Iris pigment epithelial cell (primary cell): ENCODE data around the gene LRRC10.
A peak's percentile ranks its signal among the peaks of the same experiment; 100 is the strongest.

Experiments
- DNase-seq: peaks from one replicate; pipeline ENCODE4 v3.0.0-alpha.2; 2011; ENCODE audit warnings: low read depth

Gene LRRC10

DNA sequence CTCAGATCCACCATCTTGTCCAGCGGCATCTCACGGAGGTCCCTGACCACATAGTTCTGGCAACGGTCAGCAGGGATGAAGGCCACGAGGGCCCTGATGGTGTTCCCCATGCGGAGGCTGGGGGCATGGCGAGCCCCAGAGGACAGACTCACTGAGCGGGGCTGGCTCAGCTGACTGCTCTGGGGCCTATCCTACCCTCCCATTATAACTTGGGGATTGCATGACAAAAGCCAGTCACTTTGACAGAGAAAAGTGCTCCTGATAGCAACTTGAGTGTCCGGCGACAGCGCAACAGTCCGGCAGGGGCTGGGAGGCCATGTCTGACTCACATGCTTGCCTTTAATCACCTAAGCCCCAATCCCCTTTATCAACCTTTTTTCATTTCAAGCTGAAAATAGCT, at the start of gene LRRC10:
Gene LRRC10, minus strand, starts transcription at position 179 of the 400 bp plus-strand sequence. Its CDS starts 69 bp downstream, at position 110.
- DNase-seq: no peak

DNA sequence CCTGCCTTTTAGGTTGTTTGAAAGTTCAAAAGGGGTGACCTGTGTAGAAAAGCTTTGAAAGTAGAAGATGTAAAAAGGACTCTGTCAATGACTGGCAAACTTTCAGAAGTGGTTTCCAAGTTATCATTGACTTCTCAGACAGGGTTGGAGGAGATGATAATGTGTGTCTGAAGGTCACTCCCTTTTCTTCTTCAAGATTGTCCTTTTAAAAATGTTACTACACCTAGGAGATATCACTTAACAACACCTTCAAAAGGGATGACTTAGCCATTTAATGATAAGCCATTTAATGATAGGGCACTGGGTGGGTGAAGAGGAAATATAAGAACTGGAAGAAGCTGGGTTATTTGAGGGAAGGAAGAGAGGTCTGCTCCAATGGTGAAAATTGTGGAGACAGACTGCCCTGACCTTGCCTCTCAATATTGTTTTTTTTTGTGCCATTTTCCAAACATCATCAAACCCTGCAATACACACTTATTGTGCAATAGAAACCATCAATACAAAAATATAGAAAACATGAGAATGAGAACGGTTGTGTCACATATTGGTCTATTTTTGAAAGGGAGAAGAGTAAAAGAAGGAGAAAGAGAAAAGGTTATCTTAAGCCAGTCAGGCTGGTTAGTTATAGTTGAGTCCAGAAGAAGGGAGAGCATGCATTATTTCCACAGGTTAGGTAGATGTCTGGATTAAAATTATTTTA, 49.6 kb upstream of the LRRC10 start:
- DNase-seq: no peak

- no peak for DNase-seq
These were observed 47.5 kb upstream of the LRRC10 start for GRCh38 chr12:69658203-69658602.

- DNase-seq: peak; percentile 79
These were observed 46.9 kb upstream of the LRRC10 start for GRCh38 chr12:69657376-69658137.

DNA sequence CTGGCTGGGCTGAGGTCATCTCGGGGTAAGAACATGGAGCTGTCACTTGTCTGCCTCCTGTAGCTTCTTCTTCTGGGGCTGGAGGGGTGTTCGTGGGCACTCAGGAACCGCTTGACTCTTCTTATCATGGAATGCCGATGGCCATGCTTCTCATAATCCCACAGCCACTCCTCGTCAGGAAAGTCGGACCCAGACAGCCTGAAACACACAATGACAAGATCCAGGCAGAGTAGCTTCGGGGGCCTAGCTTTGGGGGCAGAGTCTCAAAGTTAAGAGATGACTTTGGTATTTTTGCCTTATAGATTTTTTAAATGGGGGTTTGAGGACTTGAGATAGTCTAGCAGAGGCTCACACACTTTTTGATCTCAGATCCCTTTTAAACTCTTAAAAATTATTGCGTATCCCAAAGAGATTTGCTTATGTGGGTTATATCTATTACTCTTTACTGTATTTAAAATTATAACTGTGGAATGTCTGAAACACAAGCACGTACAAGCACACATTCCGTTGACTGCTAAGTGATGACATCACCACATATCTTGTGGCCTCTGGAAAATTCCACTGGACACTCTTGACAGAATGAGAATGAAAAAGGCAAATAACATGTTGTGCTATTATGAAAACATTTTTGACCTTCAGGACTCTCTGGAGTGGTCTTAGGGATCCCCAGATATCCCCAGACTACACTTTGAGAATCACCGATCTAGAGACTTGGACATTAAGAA, 45.1 kb upstream of the LRRC10 start:
- DNase-seq: peak; percentile 95

GRCh38 chr12:69653703-69654102, 43.0 kb upstream of the LRRC10 start:
- peak; percentile 52 for DNase-seq

- DNase-seq: no peak
These were observed 41.2 kb upstream of the LRRC10 start for GRCh38 chr12:69651922-69652321.

DNA sequence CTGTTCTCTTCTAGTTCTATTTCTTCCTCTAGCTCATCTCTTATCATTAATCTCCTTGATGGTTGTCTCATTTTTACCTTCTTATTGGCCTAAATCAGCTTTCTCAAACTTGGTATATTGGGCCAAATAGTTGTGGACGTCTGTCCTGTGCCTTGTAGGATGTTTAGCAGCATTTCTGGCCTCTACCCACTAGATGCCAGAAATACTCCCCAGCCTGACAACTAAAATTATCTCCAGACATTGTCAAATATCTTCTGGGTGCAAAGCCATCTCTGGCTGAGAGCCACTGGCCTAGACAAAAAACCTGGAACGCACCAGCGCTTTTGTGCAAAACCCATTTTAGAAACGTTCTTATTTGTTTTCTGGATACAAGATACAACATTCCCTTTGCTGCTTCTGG, 38.8 kb upstream of the LRRC10 start:
- no peak for DNase-seq

- DNase-seq: peak; percentile 91
These were observed 37.8 kb upstream of the LRRC10 start for GRCh38 chr12:69648476-69648875.

- DNase-seq: no peak
These were observed 36.5 kb upstream of the LRRC10 start for GRCh38 chr12:69647178-69647577.

DNA sequence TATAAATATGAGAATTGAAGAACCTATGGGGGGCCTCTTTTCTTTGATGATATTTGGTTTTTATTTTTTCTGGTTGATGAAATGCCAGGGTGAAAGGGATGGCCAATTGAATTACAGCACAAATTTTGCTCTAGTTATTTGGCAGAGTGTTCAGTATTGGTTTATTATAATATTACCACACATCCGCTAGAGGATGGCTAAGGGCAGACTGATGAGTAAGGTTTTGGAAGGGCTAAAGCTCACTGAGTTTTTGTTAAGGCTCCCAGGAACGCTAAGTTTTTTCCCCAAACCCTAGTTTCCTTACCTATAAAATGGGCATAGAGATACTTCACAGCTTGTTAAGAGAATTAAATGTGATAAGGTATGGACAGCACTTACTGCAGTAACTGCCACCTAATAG, 34.3 kb upstream of the LRRC10 start:
- peak; percentile 38 for DNase-seq

DNA sequence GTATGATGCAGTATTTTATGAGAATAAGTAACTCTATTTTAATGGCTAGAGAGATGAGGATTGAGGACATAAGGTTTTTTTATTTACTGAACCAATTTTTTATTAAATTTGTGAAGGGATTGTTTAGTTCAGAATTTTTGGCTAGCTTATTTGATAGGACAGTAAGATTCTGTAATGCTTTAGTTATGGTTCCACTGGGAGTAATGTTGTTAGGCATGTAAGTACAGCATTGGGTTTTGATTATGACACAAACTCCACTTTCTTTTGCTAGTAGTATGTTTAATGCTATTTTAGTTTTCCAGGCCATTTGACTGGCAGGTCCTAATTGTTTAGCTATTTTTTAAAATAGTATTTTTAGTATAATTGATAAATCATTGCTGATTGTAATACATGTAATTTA, 33.8 kb upstream of the LRRC10 start:
- DNase-seq: no peak

- no peak for DNase-seq
These were observed 31.8 kb upstream of the LRRC10 start for GRCh38 chr12:69642531-69642930.

GRCh38 chr12:69641546-69641945, 30.8 kb upstream of the LRRC10 start:
- DNase-seq: no peak

GRCh38 chr12:69639400-69640016, 28.8 kb upstream of the LRRC10 start:
- DNase-seq: peak; percentile 73

DNA sequence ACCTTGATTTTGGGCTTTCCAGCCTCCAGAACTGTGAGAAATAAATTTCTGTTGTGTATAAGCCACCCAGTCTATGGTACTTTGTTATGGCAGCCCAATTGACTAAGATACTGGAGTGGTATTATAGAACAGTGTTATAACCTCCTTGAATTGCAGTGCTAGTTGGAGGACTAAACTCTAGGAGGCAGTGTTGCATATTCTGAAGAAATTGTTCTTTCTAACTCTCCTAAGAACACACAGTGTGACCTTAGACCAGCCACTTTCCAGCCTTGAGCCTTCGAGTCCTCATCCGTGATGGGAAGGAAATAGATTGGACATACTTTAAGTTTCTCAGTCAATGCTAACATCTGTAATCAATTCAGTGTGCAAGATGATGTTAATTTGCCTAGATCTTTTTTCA, 22.4 kb upstream of the LRRC10 start:
- DNase-seq: no peak

DNA sequence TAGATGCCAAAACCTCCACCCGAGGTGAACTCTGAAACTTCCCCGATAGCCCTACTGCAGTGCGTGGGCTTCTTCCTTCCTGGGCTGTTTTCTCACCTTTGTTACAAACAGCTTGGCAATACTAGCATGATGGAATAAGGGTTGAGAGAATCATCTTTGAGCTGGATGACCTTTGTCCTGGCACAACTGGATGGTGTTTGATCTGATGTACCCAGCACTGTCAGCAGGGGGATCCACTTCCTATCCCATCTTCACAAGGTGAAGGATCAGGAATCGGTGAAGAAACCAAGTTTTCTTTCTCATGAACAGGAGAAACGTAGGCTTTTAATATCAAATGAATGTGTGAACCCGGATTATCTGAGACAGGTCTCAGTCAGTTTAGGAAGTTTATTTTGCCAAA, 19.5 kb upstream of the LRRC10 start:
- no peak for DNase-seq

GRCh38 chr12:69627501-69627900, 16.8 kb upstream of the LRRC10 start:
- DNase-seq: no peak

DNA sequence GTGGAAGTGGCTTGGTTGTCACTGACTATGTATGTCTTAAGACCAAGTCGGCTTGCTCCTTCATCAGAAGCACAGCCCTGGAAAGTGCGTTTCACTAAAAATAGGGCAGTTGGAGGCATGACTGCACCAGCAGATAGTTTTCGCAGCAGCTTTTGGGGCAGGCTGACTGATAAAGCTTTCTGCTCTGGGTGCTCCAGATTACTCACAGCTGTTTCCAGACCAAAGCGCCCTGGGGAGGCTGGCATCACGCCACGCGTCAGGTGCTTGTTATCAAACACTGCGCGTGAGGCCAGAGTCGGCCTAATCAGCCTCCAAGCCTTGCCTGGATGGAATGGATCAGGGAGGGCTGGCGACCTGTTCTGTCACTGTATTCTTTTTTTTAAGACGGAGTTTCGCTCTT, 13.3 kb upstream of the LRRC10 start:
- DNase-seq: no peak

- DNase-seq: no peak
These were observed 10.8 kb upstream of the LRRC10 start for GRCh38 chr12:69621551-69621950.

GRCh38 chr12:69620921-69621320, 10.2 kb upstream of the LRRC10 start:
- peak; percentile 16 for DNase-seq

- DNase-seq: no peak
These were observed 9.4 kb upstream of the LRRC10 start for GRCh38 chr12:69620077-69620476.

- DNase-seq: no peak
These were observed 8.3 kb upstream of the LRRC10 start for GRCh38 chr12:69619050-69619449.
